ENCODE measurements around the gene STAT4.

STAT4 gene

GRCh38 chr2:191128172-191128910, 22.5 kb downstream of the STAT4 start:
- TF ChIP-seq TAF1 (IDR thresholded peaks at IDR 0.05; ENCODE audit: borderline replicate concordance, low read depth, low read length) (no peak), POLR2A (IDR thresholded peaks at IDR 0.05; ENCODE audit: low read depth, low read length) (no peak), POLR2AphosphoS5 (IDR thresholded peaks at IDR 0.05; ENCODE audit: low read depth, low read length) (no peak)
- DNase-seq (ENCODE audit: insufficient read length) (no peak), FAIRE-seq (no peak)

- DNase-seq (ENCODE audit: insufficient read length): no peak
- no peak for FAIRE-seq
- TF ChIP-seq POLR2A (IDR thresholded peaks at IDR 0.05; ENCODE audit: low read depth, low read length): no peak
- no peak for TF ChIP-seq POLR2AphosphoS5 (IDR thresholded peaks at IDR 0.05; ENCODE audit: low read depth, low read length)
- no peak for TF ChIP-seq TAF1 (IDR thresholded peaks at IDR 0.05; ENCODE audit: borderline replicate concordance, low read depth, low read length)
Measured at GRCh38 chr2:191127235-191127634, 23.6 kb downstream of the STAT4 start.

- TF ChIP-seq TAF1 (IDR thresholded peaks at IDR 0.05; ENCODE audit: borderline replicate concordance, low read depth, low read length): no peak
- FAIRE-seq (no peak), DNase-seq (ENCODE audit: insufficient read length) (no peak)
Measured at GRCh38 chr2:191126386-191127085, 24.3 kb downstream of the STAT4 start.

- no peak for TF ChIP-seq POLR2AphosphoS5 (IDR thresholded peaks at IDR 0.05; ENCODE audit: low read depth, low read length)
- TF ChIP-seq POLR2A (IDR thresholded peaks at IDR 0.05; ENCODE audit: low read depth, low read length): no peak
- TF ChIP-seq TAF1 (IDR thresholded peaks at IDR 0.05; ENCODE audit: borderline replicate concordance, low read depth, low read length): no peak
- DNase-seq (ENCODE audit: insufficient read length): no peak
- no peak for FAIRE-seq
Measured at GRCh38 chr2:191125646-191126045, 25.1 kb downstream of the STAT4 start.

GRCh38 chr2:191122638-191123294, 28.0 kb downstream of the STAT4 start:
- FAIRE-seq: no peak
- TF ChIP-seq TAF1 (IDR thresholded peaks at IDR 0.05; ENCODE audit: borderline replicate concordance, low read depth, low read length): no peak
- TF ChIP-seq POLR2AphosphoS5 (IDR thresholded peaks at IDR 0.05; ENCODE audit: low read depth, low read length): no peak
- no peak for TF ChIP-seq POLR2A (IDR thresholded peaks at IDR 0.05; ENCODE audit: low read depth, low read length)
- no peak for DNase-seq (ENCODE audit: insufficient read length)

GRCh38 chr2:191117341-191117740, 33.5 kb downstream of the STAT4 start:
- TF ChIP-seq POLR2AphosphoS5 (IDR thresholded peaks at IDR 0.05; ENCODE audit: low read depth, low read length) (no peak), TAF1 (IDR thresholded peaks at IDR 0.05; ENCODE audit: borderline replicate concordance, low read depth, low read length) (no peak), POLR2A (IDR thresholded peaks at IDR 0.05; ENCODE audit: low read depth, low read length) (no peak)
- DNase-seq (ENCODE audit: insufficient read length) (no peak), FAIRE-seq (no peak)

- no peak for TF ChIP-seq TAF1 (IDR thresholded peaks at IDR 0.05; ENCODE audit: borderline replicate concordance, low read depth, low read length)
- no peak for TF ChIP-seq POLR2AphosphoS5 (IDR thresholded peaks at IDR 0.05; ENCODE audit: low read depth, low read length)
- TF ChIP-seq POLR2A (IDR thresholded peaks at IDR 0.05; ENCODE audit: low read depth, low read length): no peak
- DNase-seq (ENCODE audit: insufficient read length) (no peak), FAIRE-seq (peak; percentile 77)
Measured at GRCh38 chr2:191115804-191116203, 35.0 kb downstream of the STAT4 start.

- TF ChIP-seq POLR2A (IDR thresholded peaks at IDR 0.05; ENCODE audit: low read depth, low read length): no peak
- DNase-seq (ENCODE audit: insufficient read length) (no peak), FAIRE-seq (peak; percentile 84)
Measured at GRCh38 chr2:191115391-191115790, 35.4 kb downstream of the STAT4 start.

- peak; percentile 80 for FAIRE-seq
- no peak for DNase-seq (ENCODE audit: insufficient read length)
Measured at GRCh38 chr2:191114403-191114886, 36.3 kb downstream of the STAT4 start.

GRCh38 chr2:191113761-191114160, 37.0 kb downstream of the STAT4 start:
- TF ChIP-seq POLR2AphosphoS5 (IDR thresholded peaks at IDR 0.05; ENCODE audit: low read depth, low read length) (no peak), POLR2A (IDR thresholded peaks at IDR 0.05; ENCODE audit: low read depth, low read length) (no peak), TAF1 (IDR thresholded peaks at IDR 0.05; ENCODE audit: borderline replicate concordance, low read depth, low read length) (no peak)
- FAIRE-seq (no peak), DNase-seq (ENCODE audit: insufficient read length) (no peak)

More at GRCh38 chr2:191114403-191114886, 36.3 kb downstream of the STAT4 start:
- TF ChIP-seq POLR2A (IDR thresholded peaks at IDR 0.05; ENCODE audit: low read depth, low read length) (no peak), POLR2AphosphoS5 (IDR thresholded peaks at IDR 0.05; ENCODE audit: low read depth, low read length) (no peak), TAF1 (IDR thresholded peaks at IDR 0.05; ENCODE audit: borderline replicate concordance, low read depth, low read length) (no peak)

- no peak for DNase-seq (ENCODE audit: insufficient read length)
- TF ChIP-seq POLR2A (IDR thresholded peaks at IDR 0.05; ENCODE audit: low read depth, low read length): no peak
- no peak for TF ChIP-seq TAF1 (IDR thresholded peaks at IDR 0.05; ENCODE audit: borderline replicate concordance, low read depth, low read length)
- TF ChIP-seq POLR2AphosphoS5 (IDR thresholded peaks at IDR 0.05; ENCODE audit: low read depth, low read length): no peak
- peak; percentile 14 for FAIRE-seq
Measured at GRCh38 chr2:191112448-191112901, 38.3 kb downstream of the STAT4 start.
